Measurements from ENCODE around the gene DNM2.

DNA sequence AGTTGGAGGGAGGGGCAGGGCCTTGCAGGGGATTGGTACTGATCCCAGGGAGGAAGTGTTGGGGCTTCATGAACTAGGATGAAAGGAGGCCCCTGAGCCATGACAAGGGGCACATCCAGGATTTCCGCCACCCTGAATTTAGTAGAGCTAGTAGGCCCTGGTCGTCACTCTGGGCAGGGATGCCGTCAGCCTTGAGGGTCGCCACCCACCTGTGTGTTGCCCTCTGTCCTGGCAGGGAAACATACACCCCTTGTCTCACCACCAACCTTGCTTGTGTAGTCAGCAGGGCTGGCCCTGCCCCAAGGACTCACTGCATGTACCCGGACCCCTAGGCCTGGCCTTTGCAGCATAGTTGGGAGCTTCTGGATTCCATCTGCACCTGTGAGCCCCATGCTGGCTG lies 26.0 kb upstream of the DNM2 start:
- TF ChIP-seq, protein P1, sequence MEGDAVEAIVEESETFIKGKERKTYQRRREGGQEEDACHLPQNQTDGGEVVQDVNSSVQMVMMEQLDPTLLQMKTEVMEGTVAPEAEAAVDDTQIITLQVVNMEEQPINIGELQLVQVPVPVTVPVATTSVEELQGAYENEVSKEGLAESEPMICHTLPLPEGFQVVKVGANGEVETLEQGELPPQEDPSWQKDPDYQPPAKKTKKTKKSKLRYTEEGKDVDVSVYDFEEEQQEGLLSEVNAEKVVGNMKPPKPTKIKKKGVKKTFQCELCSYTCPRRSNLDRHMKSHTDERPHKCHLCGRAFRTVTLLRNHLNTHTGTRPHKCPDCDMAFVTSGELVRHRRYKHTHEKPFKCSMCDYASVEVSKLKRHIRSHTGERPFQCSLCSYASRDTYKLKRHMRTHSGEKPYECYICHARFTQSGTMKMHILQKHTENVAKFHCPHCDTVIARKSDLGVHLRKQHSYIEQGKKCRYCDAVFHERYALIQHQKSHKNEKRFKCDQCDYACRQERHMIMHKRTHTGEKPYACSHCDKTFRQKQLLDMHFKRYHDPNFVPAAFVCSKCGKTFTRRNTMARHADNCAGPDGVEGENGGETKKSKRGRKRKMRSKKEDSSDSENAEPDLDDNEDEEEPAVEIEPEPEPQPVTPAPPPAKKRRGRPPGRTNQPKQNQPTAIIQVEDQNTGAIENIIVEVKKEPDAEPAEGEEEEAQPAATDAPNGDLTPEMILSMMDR (IDR thresholded peaks at IDR 0.05) = no peak
- no peak for TF ChIP-seq POLR2A (IDR thresholded peaks at IDR 0.05)

Measured in testis (tissue), 2 donors.